ENCODE measurements around the gene ZNF865.

Gene ZNF865

DNA sequence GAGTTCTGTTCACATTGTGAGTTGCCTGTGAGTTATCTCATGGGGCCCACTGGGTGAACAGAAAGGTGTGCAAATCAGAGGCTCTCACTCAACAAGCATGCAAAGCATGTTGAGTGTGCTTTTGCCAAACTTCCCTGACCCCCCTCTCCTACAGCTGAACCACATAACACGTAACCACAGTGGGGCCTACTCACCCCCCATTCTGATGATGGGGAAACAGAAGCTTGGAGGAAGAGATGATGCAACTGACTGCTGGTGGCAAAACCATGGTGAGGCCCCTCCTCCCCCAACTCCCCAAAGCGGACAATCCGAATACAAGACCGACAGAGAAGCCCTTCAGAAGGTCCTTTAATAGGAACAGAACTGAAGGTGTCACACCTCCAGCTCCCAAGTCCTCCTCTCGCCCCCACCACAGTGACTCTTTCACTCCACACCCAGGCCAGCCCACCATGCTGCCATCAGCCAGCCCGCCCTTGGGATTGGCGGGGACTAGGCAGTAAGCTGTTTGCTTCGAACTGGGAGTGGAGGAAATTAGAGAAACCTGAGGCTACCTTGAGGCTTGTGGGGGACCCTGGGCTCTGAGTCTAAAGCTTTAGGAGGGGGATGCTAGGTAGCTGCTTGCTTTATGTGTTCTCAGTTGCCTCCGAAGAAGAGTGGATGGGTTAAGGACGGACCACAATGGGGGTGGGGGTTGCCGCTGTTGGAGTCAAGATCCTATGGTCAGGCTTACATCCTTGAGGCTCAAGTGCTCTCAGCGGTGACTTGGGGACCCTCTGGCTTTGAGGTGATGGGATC lies 15.2 kb downstream of the ZNF865 start:
- H3K9me3 ChIP-seq (ENCODE audit: control insufficient read depth, low read length): no peaks in the 10 kb centered on the region
- H3K4me3 ChIP-seq (ENCODE audit: low read length): no peak overlapping the region
- peaks cover 32% of the 10 kb centered on the region for H3K4me1 ChIP-seq (ENCODE audit: control insufficient read depth, insufficient read depth, low read length)
- no peaks in the 10 kb centered on the region for H3K27me3 ChIP-seq (replicated peaks; ENCODE audit: control insufficient read depth, insufficient read depth, low read length)
- no peak overlapping the region for H3K9ac ChIP-seq (ENCODE audit: low read length)
- no peak for DNase-seq (ENCODE audit: low read depth)
- peaks cover 14% of the 10 kb centered on the region for H3K36me3 ChIP-seq (ENCODE audit: control insufficient read depth, insufficient read depth, low read length, severe bottlenecking)

DNA sequence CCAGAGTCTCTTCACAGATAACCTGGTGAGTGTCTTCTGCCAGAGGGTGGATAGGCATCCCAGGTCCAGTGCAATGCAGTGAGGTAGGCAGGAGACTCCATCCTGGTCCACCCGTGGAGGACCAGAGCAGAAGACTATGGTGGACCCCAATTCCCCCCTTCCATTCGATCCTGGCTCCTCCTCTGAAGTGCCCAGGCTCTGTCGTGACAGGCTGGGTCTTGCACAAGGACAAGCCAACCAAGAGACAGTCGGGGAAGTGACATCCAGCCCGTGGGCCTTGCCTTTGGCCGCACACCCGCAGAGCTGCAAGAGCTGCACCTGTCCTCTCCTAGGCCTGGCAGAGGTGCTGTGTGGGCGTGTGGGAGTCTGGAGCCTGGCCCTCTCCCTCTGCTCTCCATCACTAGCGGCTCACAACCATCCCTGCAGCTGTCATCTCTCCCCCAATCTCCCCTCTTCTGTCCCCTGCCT lies 15.8 kb downstream of the ZNF865 start:
- H3K36me3 ChIP-seq (ENCODE audit: control insufficient read depth, insufficient read depth, low read length, severe bottlenecking): peaks cover 10% of the 10 kb centered on the region
- H3K27me3 ChIP-seq (replicated peaks; ENCODE audit: control insufficient read depth, insufficient read depth, low read length): no peaks in the 10 kb centered on the region
- no peak overlapping the region for H3K4me3 ChIP-seq (ENCODE audit: low read length)
- H3K9ac ChIP-seq (ENCODE audit: low read length): no peak overlapping the region
- peaks cover 32% of the 10 kb centered on the region for H3K4me1 ChIP-seq (ENCODE audit: control insufficient read depth, insufficient read depth, low read length)
- no peak for DNase-seq (ENCODE audit: low read depth)
- no peaks in the 10 kb centered on the region for H3K9me3 ChIP-seq (ENCODE audit: control insufficient read depth, low read length)

DNA sequence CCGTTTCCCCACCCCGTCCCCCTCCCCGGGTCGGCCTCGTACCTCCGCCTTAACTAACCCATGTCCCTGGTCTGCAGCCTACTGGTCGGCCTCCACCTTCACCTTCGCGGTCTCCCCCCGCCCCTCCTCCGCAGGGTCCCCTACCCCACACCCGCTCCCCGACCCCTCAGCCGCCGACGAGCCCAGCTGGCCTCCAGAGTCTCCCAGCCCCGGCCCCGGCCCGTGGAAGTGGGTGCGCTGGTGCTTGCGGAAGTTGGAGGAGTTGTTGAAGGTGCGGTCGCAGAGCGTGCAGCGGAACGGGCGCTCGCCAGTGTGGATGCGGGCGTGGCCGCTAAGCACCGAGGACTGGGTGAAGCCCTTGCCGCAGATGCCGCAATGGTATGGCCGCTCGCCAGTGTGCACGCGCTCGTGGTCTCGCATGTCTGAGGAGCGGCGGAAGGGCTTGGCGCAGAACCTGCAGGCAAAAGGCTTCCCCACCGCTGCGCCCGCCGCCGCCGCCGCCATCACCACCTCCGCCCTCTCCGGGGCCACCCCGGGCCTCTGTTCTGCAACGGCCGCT lies 16.3 kb downstream of the ZNF865 start:
- DNase-seq (ENCODE audit: low read depth): no peak
- H3K36me3 ChIP-seq (ENCODE audit: control insufficient read depth, insufficient read depth, low read length, severe bottlenecking): peaks cover 5% of the 10 kb centered on the region
- no peaks in the 10 kb centered on the region for H3K27me3 ChIP-seq (replicated peaks; ENCODE audit: control insufficient read depth, insufficient read depth, low read length)
- no peaks in the 10 kb centered on the region for H3K9me3 ChIP-seq (ENCODE audit: control insufficient read depth, low read length)
- H3K4me3 ChIP-seq (ENCODE audit: low read length): no peak overlapping the region
- H3K4me1 ChIP-seq (ENCODE audit: control insufficient read depth, insufficient read depth, low read length): peaks cover 32% of the 10 kb centered on the region
- no peak overlapping the region for H3K9ac ChIP-seq (ENCODE audit: low read length)

DNA sequence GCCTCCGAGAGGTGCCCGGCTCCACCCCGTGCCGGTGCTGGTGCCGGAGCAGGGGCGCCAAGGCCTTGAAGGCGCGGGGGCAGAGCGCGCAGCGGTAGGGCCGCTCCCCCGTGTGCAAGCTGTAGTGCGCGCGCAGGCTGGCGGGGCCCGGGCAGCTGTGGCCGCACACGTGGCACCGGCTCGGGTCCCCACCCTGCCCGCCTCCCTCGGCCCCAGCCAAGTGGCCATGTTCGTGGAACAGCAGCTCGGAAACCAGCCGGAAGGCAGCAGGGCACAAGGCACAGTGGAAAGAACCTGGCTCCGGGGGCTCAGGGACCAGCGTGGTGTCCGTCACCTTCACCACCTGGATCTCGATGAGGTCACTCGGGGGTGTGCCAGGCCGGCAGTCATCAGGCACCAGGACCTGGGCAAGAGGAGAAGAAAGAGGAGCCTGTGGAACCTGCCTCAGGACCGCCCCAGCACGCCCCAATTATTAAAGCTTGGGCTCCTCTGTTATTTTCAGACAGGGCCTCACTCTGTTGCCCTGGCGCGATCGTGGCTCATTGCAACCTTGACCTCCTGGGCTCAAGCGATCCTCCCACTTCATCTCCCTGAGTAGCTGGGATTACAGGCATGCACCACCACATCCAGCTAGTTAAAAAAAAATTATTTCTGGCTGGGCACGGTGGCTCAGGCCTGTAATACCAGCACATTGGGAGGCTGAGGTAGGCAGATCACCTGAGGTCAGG lies 17.0 kb downstream of the ZNF865 start:
- no peaks in the 10 kb centered on the region for H3K27me3 ChIP-seq (replicated peaks; ENCODE audit: control insufficient read depth, insufficient read depth, low read length)
- DNase-seq (ENCODE audit: low read depth): no peak
- H3K36me3 ChIP-seq (ENCODE audit: control insufficient read depth, insufficient read depth, low read length, severe bottlenecking): peaks cover 3% of the 10 kb centered on the region
- no peak overlapping the region for H3K4me3 ChIP-seq (ENCODE audit: low read length)
- H3K9ac ChIP-seq (ENCODE audit: low read length): no peak overlapping the region
- peaks cover 32% of the 10 kb centered on the region for H3K4me1 ChIP-seq (ENCODE audit: control insufficient read depth, insufficient read depth, low read length)
- no peaks in the 10 kb centered on the region for H3K9me3 ChIP-seq (ENCODE audit: control insufficient read depth, low read length)

DNA sequence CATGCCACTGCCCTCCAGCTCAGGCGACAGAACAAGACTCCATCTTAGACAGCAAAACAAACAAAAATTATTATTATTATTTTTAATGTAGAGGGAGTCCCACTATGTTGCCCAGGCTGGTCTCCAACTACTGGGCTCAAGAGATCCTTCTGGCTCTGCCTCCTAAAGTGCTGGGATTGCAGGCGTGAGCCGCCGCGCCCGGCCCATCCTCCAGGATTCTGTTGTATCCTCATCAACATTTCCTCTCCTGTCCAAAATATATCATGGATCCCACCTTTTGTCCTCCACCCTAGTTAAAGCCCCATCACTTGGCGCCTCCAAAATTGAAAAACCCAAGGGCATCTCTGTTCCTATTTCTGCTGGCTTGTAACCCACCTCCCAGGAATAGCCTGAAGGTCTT lies 17.7 kb downstream of the ZNF865 start:
- peak overlapping the region; percentile 12 for H3K9ac ChIP-seq (ENCODE audit: low read length)
- H3K9me3 ChIP-seq (ENCODE audit: control insufficient read depth, low read length): no peaks in the 10 kb centered on the region
- DNase-seq (ENCODE audit: low read depth): no peak
- H3K36me3 ChIP-seq (ENCODE audit: control insufficient read depth, insufficient read depth, low read length, severe bottlenecking): no peaks in the 10 kb centered on the region
- H3K27me3 ChIP-seq (replicated peaks; ENCODE audit: control insufficient read depth, insufficient read depth, low read length): no peaks in the 10 kb centered on the region
- no peak overlapping the region for H3K4me3 ChIP-seq (ENCODE audit: low read length)
- H3K4me1 ChIP-seq (ENCODE audit: control insufficient read depth, insufficient read depth, low read length): peaks cover 32% of the 10 kb centered on the region

DNA sequence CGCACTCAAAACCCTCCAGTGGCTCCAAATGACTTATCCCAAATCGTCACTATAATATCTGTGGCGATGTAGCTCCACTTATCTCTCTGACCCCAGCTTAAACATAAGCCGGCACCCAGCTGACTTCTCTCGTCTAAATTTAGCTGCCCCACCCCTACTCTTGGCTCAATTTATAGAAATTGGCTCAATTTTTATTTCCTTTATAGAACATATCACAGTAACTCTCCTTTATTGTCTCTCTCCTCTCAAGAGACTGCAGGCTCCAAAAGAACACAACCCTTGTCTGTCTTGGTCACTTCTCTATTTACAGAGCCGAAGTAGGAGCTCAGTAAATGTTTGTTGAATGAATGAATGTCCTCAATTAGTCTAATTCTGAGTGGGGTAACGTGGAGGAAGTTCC lies 18.1 kb downstream of the ZNF865 start:
- H3K27me3 ChIP-seq (replicated peaks; ENCODE audit: control insufficient read depth, insufficient read depth, low read length): no peaks in the 10 kb centered on the region
- peak overlapping the region; percentile 72 for H3K4me3 ChIP-seq (ENCODE audit: low read length)
- H3K9me3 ChIP-seq (ENCODE audit: control insufficient read depth, low read length): no peaks in the 10 kb centered on the region
- no peaks in the 10 kb centered on the region for H3K36me3 ChIP-seq (ENCODE audit: control insufficient read depth, insufficient read depth, low read length, severe bottlenecking)
- H3K9ac ChIP-seq (ENCODE audit: low read length): peak overlapping the region; percentile 12
- peaks cover 29% of the 10 kb centered on the region for H3K4me1 ChIP-seq (ENCODE audit: control insufficient read depth, insufficient read depth, low read length)
- DNase-seq (ENCODE audit: low read depth): no peak

DNA sequence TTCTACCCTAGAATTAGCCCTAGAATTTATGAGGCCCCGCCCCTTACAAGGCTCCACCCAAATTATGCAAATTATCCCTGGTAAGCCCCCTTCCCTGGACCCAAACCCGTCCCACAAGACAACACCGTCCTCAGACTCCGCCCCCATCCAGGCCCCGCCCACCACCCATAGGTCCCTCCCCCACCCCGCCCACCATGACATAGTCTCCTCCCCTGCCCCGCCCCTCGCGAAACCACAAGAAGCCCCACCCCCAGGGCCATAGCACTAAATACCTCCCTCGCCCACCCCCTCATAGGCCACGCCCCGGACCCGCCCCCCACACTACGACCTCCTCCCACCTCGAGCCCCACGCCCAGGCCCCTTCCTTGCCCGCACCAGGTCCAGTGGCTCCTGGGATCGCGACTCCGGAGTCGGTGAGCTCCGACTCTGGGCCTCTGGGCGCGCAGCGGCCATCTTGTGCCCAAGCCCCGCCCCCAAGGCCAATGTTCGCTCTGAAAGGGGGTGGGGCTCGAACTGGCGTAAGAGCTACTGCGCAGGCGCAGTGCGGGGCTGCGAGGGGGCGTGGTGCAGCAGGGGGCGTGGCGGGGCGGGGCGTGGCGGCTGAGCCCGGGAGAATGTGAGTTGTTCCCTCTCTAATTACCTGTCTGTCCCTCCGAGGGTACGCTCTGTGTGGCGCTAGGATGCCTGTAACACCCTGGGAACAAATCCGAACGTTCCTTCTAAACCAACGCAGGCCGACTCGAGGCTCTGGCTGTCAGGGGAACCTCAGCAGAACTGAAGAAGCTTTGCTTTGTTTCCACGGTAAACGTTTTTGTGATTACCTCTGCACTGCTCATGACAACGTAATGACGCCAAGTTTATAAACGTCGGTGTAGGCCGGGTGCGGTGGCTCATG lies 18.9 kb downstream of the ZNF865 start, which contains the start of gene ZNF784:
ZNF784 (minus strand) TSS at position 458 of the 895 bp plus-strand sequence; CDS start at position 453, 5 bp downstream.
- Histone ChIP-seq H3K36me3 (ENCODE audit: control insufficient read depth, insufficient read depth, low read length, severe bottlenecking) (no peaks in the 10 kb centered on the region), H3K9ac (ENCODE audit: low read length) (peak within 1 kb of the TSS; percentile 80), H3K27me3 (replicated peaks; ENCODE audit: control insufficient read depth, insufficient read depth, low read length) (no peaks in the 10 kb centered on the region), H3K9me3 (ENCODE audit: control insufficient read depth, low read length) (no peaks in the 10 kb centered on the region), H3K4me3 (ENCODE audit: low read length) (peak within 1 kb of the TSS; percentile 77), H3K4me1 (ENCODE audit: control insufficient read depth, insufficient read depth, low read length) (peaks cover 22% of the 10 kb centered on the region)
- peak; percentile 98 for DNase-seq (ENCODE audit: low read depth)

DNA sequence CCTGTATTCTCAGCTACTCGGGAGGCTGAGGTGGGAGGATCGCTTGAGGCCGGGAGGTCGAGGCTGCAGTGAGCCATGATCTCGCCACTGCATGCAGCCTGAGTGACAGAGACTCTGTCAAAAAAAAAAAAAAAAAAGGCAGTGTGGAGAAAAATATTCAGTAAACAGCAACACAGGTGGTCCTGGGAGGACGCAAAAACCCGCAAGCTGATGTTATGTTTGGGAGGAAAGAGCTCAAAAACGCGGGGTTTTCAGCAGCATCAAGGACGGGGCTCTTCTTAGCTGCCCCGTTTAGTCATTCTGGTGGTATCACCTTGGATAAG lies 19.5 kb downstream of the ZNF865 start:
- Histone ChIP-seq H3K9ac (ENCODE audit: low read length) (peak overlapping the region; percentile 80), H3K4me1 (ENCODE audit: control insufficient read depth, insufficient read depth, low read length) (peaks cover 16% of the 10 kb centered on the region), H3K9me3 (ENCODE audit: control insufficient read depth, low read length) (no peaks in the 10 kb centered on the region), H3K4me3 (ENCODE audit: low read length) (peak overlapping the region; percentile 77), H3K27me3 (replicated peaks; ENCODE audit: control insufficient read depth, insufficient read depth, low read length) (no peaks in the 10 kb centered on the region), H3K36me3 (ENCODE audit: control insufficient read depth, insufficient read depth, low read length, severe bottlenecking) (no peaks in the 10 kb centered on the region)
- no peak for DNase-seq (ENCODE audit: low read depth)

DNA sequence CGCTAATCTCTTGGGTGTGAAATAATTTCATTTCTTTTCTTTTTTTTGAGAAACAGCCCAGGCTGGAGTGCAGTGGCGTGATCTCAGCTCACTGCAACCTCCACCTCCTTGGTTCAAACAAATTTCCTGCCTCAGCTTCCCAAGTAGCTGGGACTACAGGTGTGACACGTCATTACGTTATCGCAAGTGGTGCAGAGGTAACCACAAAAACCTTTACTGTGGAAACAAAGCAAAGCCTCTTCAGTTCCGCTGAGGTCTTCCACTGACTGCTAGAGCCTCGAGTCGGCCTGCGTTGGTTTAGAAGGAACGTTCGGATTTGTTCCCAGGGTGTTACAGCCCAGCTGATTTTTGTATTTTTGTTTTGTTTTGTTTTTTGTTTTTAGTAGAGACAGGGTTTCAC lies 20.9 kb downstream of the ZNF865 start:
- Histone ChIP-seq H3K4me3 (ENCODE audit: low read length) (no peak overlapping the region), H3K27me3 (replicated peaks; ENCODE audit: control insufficient read depth, insufficient read depth, low read length) (no peaks in the 10 kb centered on the region), H3K9me3 (ENCODE audit: control insufficient read depth, low read length) (no peaks in the 10 kb centered on the region), H3K4me1 (ENCODE audit: control insufficient read depth, insufficient read depth, low read length) (peaks cover 6% of the 10 kb centered on the region), H3K9ac (ENCODE audit: low read length) (no peak overlapping the region), H3K36me3 (ENCODE audit: control insufficient read depth, insufficient read depth, low read length, severe bottlenecking) (no peaks in the 10 kb centered on the region)
- no peak for DNase-seq (ENCODE audit: low read depth)

DNA sequence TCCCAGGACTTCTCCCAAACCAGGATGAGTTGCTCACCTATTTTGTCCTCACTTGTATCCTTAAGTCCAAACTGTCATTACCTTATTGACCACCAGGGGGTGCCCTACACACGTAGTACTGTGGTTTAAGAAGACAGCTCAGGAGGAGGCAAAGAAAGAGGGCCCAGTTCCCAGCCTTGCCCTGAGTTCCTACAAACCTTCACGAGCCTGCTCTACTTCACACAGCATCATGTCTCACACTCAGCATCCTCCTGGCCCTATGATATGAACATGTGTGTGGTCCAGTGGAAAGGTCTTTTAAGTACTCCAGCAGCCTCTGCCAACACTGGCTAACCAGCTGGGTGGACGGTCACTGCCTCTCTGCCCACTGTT lies 27.0 kb downstream of the ZNF865 start:
- Histone ChIP-seq H3K4me3 (ENCODE audit: low read length) (no peak overlapping the region), H3K36me3 (ENCODE audit: control insufficient read depth, insufficient read depth, low read length, severe bottlenecking) (no peaks in the 10 kb centered on the region), H3K9ac (ENCODE audit: low read length) (peak overlapping the region; percentile 25), H3K27me3 (replicated peaks; ENCODE audit: control insufficient read depth, insufficient read depth, low read length) (no peaks in the 10 kb centered on the region), H3K9me3 (ENCODE audit: control insufficient read depth, low read length) (no peaks in the 10 kb centered on the region), H3K4me1 (ENCODE audit: control insufficient read depth, insufficient read depth, low read length) (peaks cover 24% of the 10 kb centered on the region)
- peak; percentile 98 for DNase-seq (ENCODE audit: low read depth)
